ENCODE results near the gene BCL2.
"Not testable (repeated sequence)": the region's sequence is repeated elsewhere in the genome, so short reads cannot be mapped to it uniquely, and the experiment has no call there.

- not testable (repeated sequence) for TF ChIP-seq CTCF (IDR thresholded peaks at IDR 0.05); ZFX (IDR thresholded peaks at IDR 0.05; ENCODE audit: borderline replicate concordance)
Measured at GRCh38 chr18:63190838-63191237, 128.7 kb downstream of the BCL2 start.
